Naive B cell (primary cell): ENCODE data around the gene NDUFAF8. TPM values are rescaled to one million over a fixed set of nuclear protein-coding genes. Genes with fewer than 3 reads are reported as not detected.

ENCODE experiments used
- ATAC-seq, 2 donors: fragments of 150-1000 bp; cut with Tn5 transposase; 2 replicates each; pipeline ENCODE4 v1.10.0; 2021; ENCODE audit warnings: low read depth in 2 of 2, mild to moderate bottlenecking in 2 of 2, moderate library complexity in 2 of 2
- DNase-seq: peaks from one replicate; pipeline ENCODE4 v3.0.0; 2022
- H3K27ac Mint-ChIP-seq, 6 donors: one replicate each; pipeline ENCODE4 v1.8.0; 2020 to 2022; ENCODE audit warnings: mild to moderate bottlenecking in 6 of 6, mixed read lengths in 6 of 6, moderate library complexity in 5 of 6, inconsistent platforms in 2 of 6
- H3K27me3 Mint-ChIP-seq, 3 donors: one replicate each; pipeline ENCODE4 v1.8.0; 2021 to 2022; ENCODE audit warnings: mixed read lengths in 3 of 3, mild to moderate bottlenecking in 1 of 3
- H3K36me3 Mint-ChIP-seq, 2 donors: one replicate each; pipeline ENCODE4 v1.8.0; 2020 to 2022; ENCODE audit warnings: mixed read lengths in 2 of 2, inconsistent platforms in 1 of 2, mild to moderate bottlenecking in 1 of 2
- H3K4me1 Mint-ChIP-seq, 3 donors: one replicate each; pipeline ENCODE4 v1.8.0; 2020 to 2022; ENCODE audit warnings: mixed read lengths in 3 of 3, inconsistent platforms in 1 of 3, mild to moderate bottlenecking in 1 of 3, moderate library complexity in 1 of 3
- H3K4me3 Mint-ChIP-seq, 8 donors: one replicate each; pipeline ENCODE4 v1.8.0; 2020 to 2022; ENCODE audit warnings: mild to moderate bottlenecking in 8 of 8, mixed read lengths in 8 of 8, moderate library complexity in 8 of 8, inconsistent platforms in 2 of 8
- H3K9me3 Mint-ChIP-seq, 7 donors: one replicate each; pipeline ENCODE4 v1.8.0; 2020 to 2022; ENCODE audit warnings: mixed read lengths in 7 of 7, mild to moderate bottlenecking in 5 of 7, inconsistent platforms in 2 of 7, moderate library complexity in 1 of 7
- polyA plus RNA-seq, 6 donors: library from polyadenylated mRNA; unstranded; fragments of 300-500 nt; fragmentation: Illumina TruSeq; gene quantifications; one replicate each; pipeline ENCODE4 v1.2.3, GENCODE V29; 2021; ENCODE audit warnings: low read depth in 6 of 6

NDUFAF8 gene, protein sequence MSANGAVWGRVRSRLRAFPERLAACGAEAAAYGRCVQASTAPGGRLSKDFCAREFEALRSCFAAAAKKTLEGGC
- polyA plus RNA-seq: 10 to 100 TPM; 53.3 to 88.4 (median 81.7) TPM

DNA sequence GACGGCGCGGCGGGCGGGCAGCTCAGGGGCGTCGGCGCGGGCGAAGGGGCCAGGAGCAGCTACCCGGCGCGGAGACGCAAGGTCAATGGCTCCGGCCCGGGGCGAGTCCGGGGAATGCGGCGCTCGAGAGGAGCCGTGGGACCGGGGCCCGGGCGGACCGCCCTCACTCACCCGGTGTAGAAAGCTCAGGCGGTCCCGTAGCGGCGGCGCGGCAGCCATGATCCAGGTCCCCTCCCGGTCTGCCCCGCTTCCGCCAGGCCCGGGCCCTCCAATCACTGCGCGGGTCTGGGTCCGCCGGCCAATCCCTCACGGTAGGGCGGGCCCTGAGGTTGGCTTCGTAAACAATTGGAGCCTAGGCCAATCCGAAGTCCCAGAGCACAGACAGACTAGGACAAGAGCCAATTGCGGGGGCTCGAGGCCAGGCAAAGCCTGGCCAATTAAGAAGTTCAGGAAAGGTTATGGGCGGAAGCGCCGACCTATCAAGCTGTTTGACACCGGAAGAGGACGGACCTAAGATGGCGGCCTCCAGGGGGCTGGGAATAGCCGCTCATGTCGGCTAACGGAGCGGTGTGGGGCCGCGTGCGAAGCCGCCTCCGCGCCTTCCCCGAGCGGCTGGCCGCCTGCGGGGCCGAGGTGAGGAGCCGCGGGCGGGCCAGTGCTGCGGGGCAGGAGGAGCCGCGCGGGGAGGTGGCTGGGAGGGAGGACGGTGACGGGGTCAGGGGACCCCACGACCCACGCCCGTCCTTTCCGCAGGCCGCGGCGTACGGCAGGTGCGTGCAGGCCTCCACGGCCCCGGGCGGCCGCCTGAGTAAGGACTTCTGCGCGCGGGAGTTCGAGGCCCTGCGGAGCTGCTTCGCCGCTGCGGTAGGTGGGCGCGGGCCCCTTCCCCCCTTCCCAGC, at the start of gene NDUFAF8, which contains the start of gene TEPSIN:
NDUFAF8 (plus strand) TSS at position 504 of the 899 bp plus-strand sequence; CDS start at position 550, 46 bp downstream.
TEPSIN (minus strand) TSS at position 241 of the 899 bp plus-strand sequence; CDS start at position 219, 22 bp downstream.
- DNase-seq: peak; percentile 97
- H3K27me3 Mint-ChIP-seq: no peaks in the 10 kb centered on the region
- H3K36me3 Mint-ChIP-seq: no peaks in the 10 kb centered on the region
- peaks cover 28 to 49% (median 39%) of the 10 kb centered on the region in 3 donors for H3K4me1 Mint-ChIP-seq
- H3K9me3 Mint-ChIP-seq: no peaks in the 10 kb centered on the region
- peak within 1 kb of the TSS; percentile 88 to 98 (median 95) for H3K4me3 Mint-ChIP-seq
- peak within 1 kb of the TSS; percentile 85 to 95 (median 90) for H3K27ac Mint-ChIP-seq
- peak; percentile 94 to 95 for ATAC-seq

DNA sequence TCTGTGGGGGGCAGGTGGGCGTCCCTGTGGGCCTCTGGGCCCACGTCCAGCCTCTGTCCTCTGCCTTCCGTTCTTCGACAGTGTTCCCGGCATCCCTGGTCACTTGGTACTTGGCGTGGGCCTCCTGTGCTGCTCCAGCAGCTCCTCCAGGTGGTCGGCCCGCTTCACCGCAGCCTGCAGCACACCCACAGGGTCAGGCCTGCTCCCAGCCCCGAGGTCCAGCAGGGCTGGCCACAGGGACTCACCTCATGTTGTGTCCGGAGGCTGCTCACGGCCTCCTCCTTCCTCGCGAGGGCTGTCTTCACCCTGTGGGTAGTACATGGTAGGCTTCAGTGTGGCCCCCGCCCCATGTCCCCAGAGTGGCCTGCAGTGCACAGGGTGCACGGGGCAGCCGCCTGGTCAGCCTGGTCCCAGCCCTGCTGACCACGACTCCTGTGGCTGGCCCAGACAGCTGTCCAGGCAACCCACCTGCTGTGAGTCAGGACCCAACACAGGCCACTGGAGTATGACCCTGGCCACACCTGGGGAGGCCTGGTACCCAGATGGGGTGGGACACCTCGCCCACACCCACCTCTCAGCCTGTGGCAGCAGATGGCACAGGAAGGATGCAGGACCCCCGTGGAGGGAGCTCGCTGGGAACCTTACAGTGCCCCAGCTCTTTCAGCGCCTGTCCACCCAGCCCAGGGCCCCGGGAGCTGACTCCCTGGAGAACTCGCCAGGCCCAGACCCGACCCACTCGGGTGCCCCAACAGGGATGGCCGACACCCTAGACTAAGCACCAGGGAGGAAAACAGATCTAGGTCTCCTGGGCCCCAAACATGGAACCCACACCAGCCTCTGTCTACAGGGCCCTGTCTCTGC, 49.2 kb upstream of the NDUFAF8 start:
- H3K4me1 Mint-ChIP-seq: no peaks in the 10 kb centered on the region
- no peaks in the 10 kb centered on the region for H3K27me3 Mint-ChIP-seq
- H3K9me3 Mint-ChIP-seq: no peaks in the 10 kb centered on the region
- DNase-seq (no peak), ATAC-seq (no peak)
- no peak overlapping the region for H3K4me3 Mint-ChIP-seq
- no peak overlapping the region for H3K27ac Mint-ChIP-seq
- H3K36me3 Mint-ChIP-seq: no peaks in the 10 kb centered on the region

DNA sequence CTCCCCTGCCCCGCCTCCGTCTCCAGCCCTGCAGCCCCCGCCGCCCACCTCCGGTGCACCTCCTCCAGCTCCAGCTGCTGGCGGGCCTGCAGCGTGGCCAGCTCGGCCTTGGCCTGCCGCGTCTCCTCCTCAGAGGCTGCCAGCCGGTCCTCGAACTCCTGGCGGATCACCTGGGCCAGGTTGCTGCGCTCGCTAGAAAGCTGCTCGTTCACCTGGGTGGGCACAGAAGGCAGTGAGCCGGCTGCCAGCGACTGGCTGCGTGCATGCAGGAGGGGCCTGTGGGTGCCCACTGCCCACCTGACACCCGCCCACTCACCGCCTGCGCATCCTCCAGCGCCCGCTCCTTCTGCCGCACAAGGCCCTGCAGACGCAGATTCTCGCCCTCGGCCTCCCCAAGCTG, 48.5 kb upstream of the NDUFAF8 start:
- H3K36me3 Mint-ChIP-seq: no peaks in the 10 kb centered on the region
- DNase-seq (no peak), ATAC-seq (no peak)
- H3K4me3 Mint-ChIP-seq: no peak overlapping the region
- no peaks in the 10 kb centered on the region for H3K4me1 Mint-ChIP-seq
- no peaks in the 10 kb centered on the region for H3K9me3 Mint-ChIP-seq
- H3K27me3 Mint-ChIP-seq: no peaks in the 10 kb centered on the region
- H3K27ac Mint-ChIP-seq: no peak overlapping the region

DNA sequence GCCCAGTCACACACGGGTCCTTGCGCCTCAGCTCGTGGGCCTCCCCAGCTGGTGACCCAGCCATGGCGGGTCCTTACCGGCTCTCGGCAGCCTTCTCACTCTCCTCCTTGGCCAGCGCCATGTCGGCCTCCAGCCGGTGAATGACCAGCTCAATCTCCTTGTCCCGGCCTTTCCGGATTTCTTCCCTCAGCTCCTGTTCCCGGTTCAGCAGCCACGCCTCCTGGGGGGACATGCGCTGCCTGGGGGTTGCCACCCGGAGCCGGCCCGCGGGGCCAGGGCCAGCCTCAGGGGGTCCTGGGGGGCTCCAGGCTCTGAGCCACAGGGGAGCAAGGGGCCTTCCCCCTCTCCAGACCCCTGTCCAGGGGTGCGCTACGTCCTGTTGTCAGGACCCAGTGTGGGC, 48.0 kb upstream of the NDUFAF8 start:
- Mint-ChIP-seq H3K36me3 (no peaks in the 10 kb centered on the region), H3K4me1 (no peaks in the 10 kb centered on the region), H3K4me3 (no peak overlapping the region), H3K27me3 (no peaks in the 10 kb centered on the region), H3K9me3 (no peaks in the 10 kb centered on the region), H3K27ac (no peak overlapping the region)
- DNase-seq (no peak), ATAC-seq (no peak)

DNA sequence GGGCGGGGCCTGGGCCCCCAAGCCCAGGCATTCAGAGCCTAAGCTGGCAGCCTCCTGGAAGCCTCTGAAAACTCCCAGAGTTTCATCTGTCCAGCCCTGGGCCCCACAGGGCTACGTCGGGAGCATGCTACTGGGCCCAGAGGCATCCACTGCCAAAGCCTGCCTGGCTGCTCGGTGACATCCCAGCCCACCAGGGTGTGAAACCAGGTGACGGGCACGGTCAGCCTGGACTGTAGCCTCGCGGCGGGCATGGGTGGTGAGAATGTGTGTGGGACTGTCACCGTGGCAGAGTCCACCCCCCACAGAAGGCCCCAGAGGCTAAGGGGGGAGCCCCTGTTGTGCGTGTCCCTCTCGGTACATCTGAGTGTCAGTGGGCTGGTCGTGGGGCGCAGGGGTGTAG, 47.5 kb upstream of the NDUFAF8 start:
- no peaks in the 10 kb centered on the region for H3K27me3 Mint-ChIP-seq
- H3K27ac Mint-ChIP-seq: no peak overlapping the region
- DNase-seq (no peak), ATAC-seq (no peak)
- no peaks in the 10 kb centered on the region for H3K9me3 Mint-ChIP-seq
- no peaks in the 10 kb centered on the region for H3K4me1 Mint-ChIP-seq
- no peaks in the 10 kb centered on the region for H3K36me3 Mint-ChIP-seq
- H3K4me3 Mint-ChIP-seq: no peak overlapping the region

DNA sequence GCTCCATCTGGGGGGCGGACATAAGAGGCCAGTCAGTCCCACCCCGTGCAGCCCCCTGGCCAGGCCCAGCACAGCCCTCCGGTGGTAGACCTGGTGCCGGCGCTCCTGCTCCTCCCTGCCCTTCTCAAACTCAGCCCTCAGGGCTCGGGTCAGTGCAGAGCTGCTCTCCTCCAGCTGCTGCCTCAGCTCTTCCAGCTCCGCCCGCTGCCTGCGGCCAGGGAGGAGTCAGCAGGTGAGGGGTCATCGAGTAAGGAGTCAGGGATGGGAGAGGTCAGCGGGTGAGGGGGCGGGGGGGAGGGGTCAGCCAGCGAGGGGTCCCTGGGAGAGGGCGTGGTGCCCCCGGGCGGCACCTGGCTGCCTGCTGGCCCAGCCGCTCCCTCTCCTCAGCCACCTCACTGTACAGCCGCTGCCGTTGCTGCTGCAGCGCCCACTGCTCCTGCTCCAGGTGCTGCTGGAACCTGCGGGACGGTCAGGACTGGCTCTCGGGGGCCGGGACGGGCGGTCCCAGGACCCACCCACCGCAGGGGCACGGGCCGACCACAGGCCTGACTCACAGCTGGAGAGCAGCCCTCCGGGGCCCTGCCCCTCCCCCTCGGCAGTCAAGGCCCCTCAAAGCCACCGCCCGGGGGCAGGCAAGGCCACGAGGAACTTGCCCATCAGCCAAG, 46.6 kb upstream of the NDUFAF8 start:
- Mint-ChIP-seq H3K4me3 (no peak overlapping the region), H3K27me3 (no peaks in the 10 kb centered on the region), H3K9me3 (no peaks in the 10 kb centered on the region), H3K36me3 (no peaks in the 10 kb centered on the region), H3K27ac (no peak overlapping the region), H3K4me1 (no peaks in the 10 kb centered on the region)
- ATAC-seq (no peak), DNase-seq (no peak)

DNA sequence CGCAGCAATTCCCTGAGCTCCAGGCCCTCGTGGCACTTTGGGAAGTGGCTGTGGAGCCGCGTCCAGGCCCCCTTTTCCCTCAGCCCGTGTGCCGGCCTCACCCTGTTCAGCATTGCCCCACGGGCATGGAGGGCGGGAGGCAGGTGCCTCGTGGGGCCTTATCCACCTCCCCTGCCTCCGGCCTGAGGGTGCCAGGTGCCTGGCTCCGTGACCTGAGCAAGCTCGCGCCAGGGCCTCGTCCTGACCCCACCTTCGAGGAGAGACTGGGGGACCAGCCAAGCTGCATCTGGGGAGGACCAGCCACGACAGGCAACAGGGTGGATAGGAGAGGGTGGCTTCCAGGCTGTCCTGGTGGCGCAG, 46.1 kb upstream of the NDUFAF8 start:
- ATAC-seq: no peak
- H3K36me3 Mint-ChIP-seq: no peaks in the 10 kb centered on the region
- no peaks in the 10 kb centered on the region for H3K4me1 Mint-ChIP-seq
- H3K4me3 Mint-ChIP-seq: no peak overlapping the region
- H3K27me3 Mint-ChIP-seq: no peaks in the 10 kb centered on the region
- H3K9me3 Mint-ChIP-seq: no peaks in the 10 kb centered on the region
- H3K27ac Mint-ChIP-seq: no peak overlapping the region
- no peak for DNase-seq

DNA sequence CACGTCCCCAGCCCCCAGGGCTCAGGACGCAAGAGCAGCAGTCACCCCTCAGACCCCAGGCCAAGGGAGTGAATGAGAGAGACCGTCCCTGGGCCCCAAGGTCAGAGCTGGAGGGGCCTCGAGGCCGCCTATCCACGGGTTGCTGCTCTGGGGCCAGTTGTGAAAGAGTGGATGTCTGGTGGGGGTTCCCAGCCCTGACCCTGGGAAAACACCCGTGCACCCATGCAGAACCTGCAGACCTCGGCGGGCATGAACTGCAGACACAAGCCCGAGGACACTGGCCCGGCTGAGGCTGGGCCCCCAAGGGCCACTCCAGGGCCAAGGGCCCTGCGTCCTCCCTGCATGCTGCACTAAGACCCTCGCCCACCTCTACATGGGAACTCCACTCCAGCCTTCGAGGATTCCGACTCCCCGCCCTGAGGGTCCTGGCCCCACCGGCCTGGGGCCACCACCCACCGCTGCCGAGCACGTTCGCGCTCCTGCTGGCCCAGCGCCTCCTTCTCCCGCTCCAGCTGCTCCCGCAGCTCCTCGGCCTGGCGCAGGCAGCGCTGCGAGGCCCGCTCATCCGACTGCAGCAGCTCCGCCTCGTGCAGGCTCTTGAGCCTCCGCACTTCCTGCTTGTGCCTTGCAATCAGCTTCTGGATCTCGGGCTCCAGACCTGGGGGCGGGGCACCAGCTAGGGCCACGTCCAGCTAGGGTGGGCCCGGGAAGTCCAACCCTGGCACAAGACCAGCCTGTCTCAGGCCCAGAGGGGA, 45.5 kb upstream of the NDUFAF8 start:
- H3K9me3 Mint-ChIP-seq: no peaks in the 10 kb centered on the region
- no peaks in the 10 kb centered on the region for H3K36me3 Mint-ChIP-seq
- H3K4me1 Mint-ChIP-seq: no peaks in the 10 kb centered on the region
- no peak overlapping the region for H3K27ac Mint-ChIP-seq
- no peak for DNase-seq
- H3K4me3 Mint-ChIP-seq: no peak overlapping the region
- no peak for ATAC-seq
- H3K27me3 Mint-ChIP-seq: no peaks in the 10 kb centered on the region

DNA sequence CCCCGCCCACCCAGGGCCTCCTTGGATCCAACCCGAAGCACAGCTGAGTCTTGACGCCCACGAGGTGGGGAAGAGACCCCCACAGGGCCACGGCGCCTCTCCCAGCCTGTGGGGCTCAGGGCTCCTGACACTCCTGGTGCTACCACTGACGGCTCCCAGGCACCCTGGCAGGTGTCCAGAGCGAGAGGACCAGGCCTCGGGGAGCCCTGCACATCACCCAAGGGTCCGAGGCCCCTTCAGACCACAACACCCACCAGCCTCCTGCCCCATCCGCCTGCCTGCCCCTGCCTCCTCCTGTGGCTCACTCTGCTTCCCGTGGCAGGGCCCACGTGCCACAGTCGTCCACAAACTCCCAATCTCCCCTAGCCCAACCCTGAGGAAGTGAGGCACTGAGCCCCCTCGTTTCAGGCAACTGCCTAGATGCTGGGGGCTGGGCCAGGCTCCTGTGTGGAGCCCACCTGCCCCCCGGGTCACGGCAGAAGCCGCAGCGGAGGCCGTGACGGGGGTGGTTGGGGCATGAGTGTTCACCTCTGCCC, 44.8 kb upstream of the NDUFAF8 start:
- DNase-seq (no peak), ATAC-seq (no peak)
- Mint-ChIP-seq H3K27me3 (no peaks in the 10 kb centered on the region), H3K27ac (peak overlapping the region in 1 of 6 donors; percentile 30), H3K4me3 (no peak overlapping the region), H3K36me3 (no peaks in the 10 kb centered on the region), H3K4me1 (no peaks in the 10 kb centered on the region), H3K9me3 (no peaks in the 10 kb centered on the region)

DNA sequence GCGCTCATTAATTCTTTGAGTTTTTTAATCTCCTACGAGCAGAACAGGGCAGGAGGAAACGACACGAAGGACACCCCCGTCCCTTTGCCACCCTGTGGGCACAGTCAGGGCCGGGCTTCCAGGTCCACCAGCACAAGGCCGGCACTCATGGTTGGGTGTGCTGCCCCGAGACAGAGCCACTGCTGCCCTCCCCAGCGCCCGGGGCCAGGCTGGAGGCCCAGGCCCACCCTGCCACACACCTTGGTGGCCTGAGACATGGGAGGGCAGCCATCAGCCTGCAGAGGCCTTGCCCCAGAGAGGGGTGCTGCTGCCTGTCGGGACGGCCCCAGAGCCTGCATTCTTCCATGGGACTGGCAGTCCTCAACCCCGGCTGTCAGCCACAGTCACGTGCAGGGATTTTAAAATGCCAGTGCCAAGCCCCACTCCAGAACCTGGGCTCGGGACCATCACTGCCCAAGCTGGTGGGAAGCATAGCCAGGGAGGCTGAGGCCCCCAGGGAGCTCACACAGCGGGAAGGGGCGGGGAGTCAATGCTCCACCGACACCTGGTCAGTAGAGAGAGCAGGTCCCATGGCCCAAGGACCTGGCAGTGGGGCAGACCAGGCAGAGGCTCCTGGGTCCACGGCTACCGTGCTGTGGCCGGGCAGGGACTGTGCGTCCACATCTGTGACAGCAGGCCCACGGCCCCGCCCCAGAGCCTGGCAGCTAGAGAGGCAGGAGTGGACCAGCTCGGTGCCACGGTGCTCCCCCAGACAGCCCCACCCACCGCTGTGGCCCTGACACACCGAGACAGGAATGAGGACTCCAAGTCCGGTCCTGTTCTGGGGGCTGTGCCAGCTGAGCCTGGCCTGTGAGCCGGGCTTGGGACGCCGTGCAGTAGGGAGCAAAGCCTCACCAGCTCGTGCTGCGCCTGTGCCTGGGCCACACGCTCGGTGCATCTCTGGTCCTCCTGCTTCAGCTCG, 43.9 kb upstream of the NDUFAF8 start:
- Mint-ChIP-seq H3K27ac (no peak overlapping the region), H3K27me3 (no peaks in the 10 kb centered on the region), H3K4me3 (no peak overlapping the region), H3K9me3 (no peaks in the 10 kb centered on the region), H3K36me3 (no peaks in the 10 kb centered on the region), H3K4me1 (no peaks in the 10 kb centered on the region)
- ATAC-seq (no peak), DNase-seq (no peak)

DNA sequence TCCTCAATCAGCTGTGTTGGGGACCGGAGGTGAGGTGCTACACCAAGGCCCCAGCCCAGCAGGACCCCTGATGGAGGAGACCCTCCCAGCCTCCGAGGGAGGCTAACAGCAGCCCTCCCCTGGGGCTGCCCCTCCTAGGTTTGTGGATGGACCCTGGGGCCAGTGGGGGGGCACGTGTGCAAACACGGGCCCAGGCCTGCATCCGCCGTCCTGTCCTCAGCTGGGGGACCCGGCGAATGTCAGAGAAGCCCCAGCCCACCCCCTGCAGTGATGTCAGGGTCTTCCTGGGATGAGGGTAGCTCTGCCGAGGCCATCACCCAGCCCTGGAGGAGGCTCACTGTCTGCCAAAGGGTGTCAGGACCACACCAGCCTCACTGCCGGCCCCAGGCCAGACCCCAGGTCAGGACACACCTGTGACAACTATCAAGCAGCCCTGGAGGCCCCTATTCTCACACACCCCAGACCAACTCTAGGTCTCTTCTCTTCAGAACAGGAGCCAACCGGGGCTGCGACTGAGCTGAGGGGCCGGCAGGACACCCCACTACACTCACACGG, 43.1 kb upstream of the NDUFAF8 start:
- Mint-ChIP-seq H3K9me3 (no peaks in the 10 kb centered on the region), H3K4me1 (no peaks in the 10 kb centered on the region), H3K4me3 (no peak overlapping the region), H3K27me3 (no peaks in the 10 kb centered on the region), H3K36me3 (no peaks in the 10 kb centered on the region), H3K27ac (no peak overlapping the region)
- ATAC-seq (no peak), DNase-seq (no peak)
